ENCODE measurements around the gene TUBA4A. TPM values are rescaled to one million over a fixed set of nuclear protein-coding genes. Genes with fewer than 3 reads are reported as not detected.

Gene TUBA4A
- polyA plus RNA-seq, 1 donor (not counting 4 experiments of a cell fraction or from before 2014, with no cell fraction given) = 524 TPM

- Histone ChIP-seq H3K4me3 (ENCODE audit: control insufficient read depth in 2 of 3, extremely low read depth in 1 of 3, insufficient read depth in 2 of 3, low read depth in 1 of 3, low read length in 3 of 3) (no peak overlapping the region), H3K27me3 (ENCODE audit: control insufficient read depth, extremely low read depth, insufficient read depth, low read length) (no peaks in the 10 kb centered on the region), H3K9me1 (ENCODE audit: control insufficient read depth, extremely low read depth, insufficient read depth, low read length) (no peaks in the 10 kb centered on the region), H3K4me1 (ENCODE audit: control insufficient read depth, extremely low read depth, insufficient read depth, low read length) (peaks cover 13% of the 10 kb centered on the region), H3K4me2 (ENCODE audit: control insufficient read depth, extremely low read depth, insufficient read depth, low read depth, low read length) (no peak overlapping the region), H3K36me3 (ENCODE audit: control insufficient read depth in 2 of 2, extremely low read depth in 1 of 2, insufficient read depth in 2 of 2, low read length in 2 of 2) (no peaks in the 10 kb centered on the region), H3K27ac (ENCODE audit: control insufficient read depth, insufficient read depth, low read length) (no peak overlapping the region), H3K79me2 (ENCODE audit: control insufficient read depth, insufficient read depth, low read length) (no peaks in the 10 kb centered on the region), H2AFZ (ENCODE audit: control insufficient read depth, low read length) (no peak overlapping the region), H4K20me1 (ENCODE audit: control insufficient read depth, extremely low read depth, insufficient read depth, low read length) (no peaks in the 10 kb centered on the region), H3K9ac (ENCODE audit: control insufficient read depth, extremely low read depth, insufficient read depth, low read length) (no peak overlapping the region), H3K9me3 (ENCODE audit: control insufficient read depth, low read depth, low read length) (no peaks in the 10 kb centered on the region)
- no peak for FAIRE-seq
- dilution Hi-C loops (cut with MboI; ENCODE audit: extremely low pct_ligation_motif_present, low sequenced_read_pairs) = no loop called here
- no peak for TF ChIP-seq CTCF (optimal IDR thresholded peaks at IDR 0.05 in 1 of 3, IDR thresholded peaks at IDR 0.05 in 1 of 3, conservative IDR thresholded peaks at IDR 0.05 in 1 of 3; ENCODE audit: extremely low read depth in 1 of 3, insufficient read depth in 2 of 3, low read length in 3 of 3)
- TF ChIP-seq EZH2 (IDR thresholded peaks at IDR 0.05; ENCODE audit: low read length) = no peak
- no peak for DNase-seq (ENCODE audit: low read depth, low spot score)
These were observed 13.2 kb upstream of the TUBA4A start for GRCh38 chr2:219266886-219267285.

- TF ChIP-seq EZH2 (IDR thresholded peaks at IDR 0.05; ENCODE audit: low read length) (no peak), CTCF (optimal IDR thresholded peaks at IDR 0.05 in 1 of 3, IDR thresholded peaks at IDR 0.05 in 1 of 3, conservative IDR thresholded peaks at IDR 0.05 in 1 of 3; ENCODE audit: extremely low read depth in 1 of 3, insufficient read depth in 2 of 3, low read length in 3 of 3) (no peak)
- Histone ChIP-seq H3K9me3 (ENCODE audit: control insufficient read depth, low read depth, low read length) (no peaks in the 10 kb centered on the region), H3K4me3 (ENCODE audit: control insufficient read depth in 2 of 3, extremely low read depth in 1 of 3, insufficient read depth in 2 of 3, low read depth in 1 of 3, low read length in 3 of 3) (no peak overlapping the region), H3K36me3 (ENCODE audit: control insufficient read depth in 2 of 2, extremely low read depth in 1 of 2, insufficient read depth in 2 of 2, low read length in 2 of 2) (no peaks in the 10 kb centered on the region), H3K79me2 (ENCODE audit: control insufficient read depth, insufficient read depth, low read length) (no peaks in the 10 kb centered on the region), H3K9ac (ENCODE audit: control insufficient read depth, extremely low read depth, insufficient read depth, low read length) (no peak overlapping the region), H3K27me3 (ENCODE audit: control insufficient read depth, extremely low read depth, insufficient read depth, low read length) (no peaks in the 10 kb centered on the region), H4K20me1 (ENCODE audit: control insufficient read depth, extremely low read depth, insufficient read depth, low read length) (no peaks in the 10 kb centered on the region), H2AFZ (ENCODE audit: control insufficient read depth, low read length) (no peak overlapping the region), H3K4me1 (ENCODE audit: control insufficient read depth, extremely low read depth, insufficient read depth, low read length) (peaks cover 13% of the 10 kb centered on the region), H3K4me2 (ENCODE audit: control insufficient read depth, extremely low read depth, insufficient read depth, low read depth, low read length) (no peak overlapping the region), H3K27ac (ENCODE audit: control insufficient read depth, insufficient read depth, low read length) (no peak overlapping the region), H3K9me1 (ENCODE audit: control insufficient read depth, extremely low read depth, insufficient read depth, low read length) (no peaks in the 10 kb centered on the region)
- FAIRE-seq = no peak
- dilution Hi-C loops (cut with MboI; ENCODE audit: extremely low pct_ligation_motif_present, low sequenced_read_pairs) = no loop called here
- DNase-seq (ENCODE audit: low read depth, low spot score) = no peak
These were observed 12.5 kb upstream of the TUBA4A start for GRCh38 chr2:219266232-219266631.

Measured in keratinocyte (primary cell).